Measurements from ENCODE around the gene EHD1. TPM values are rescaled to one million over a fixed set of nuclear protein-coding genes. Genes with fewer than 3 reads are reported as not detected.

EHD1 gene
- total and polyA plus RNA-seq, 2 donors (not counting 1 experiment from before 2014, with no cell fraction given), result 71.3 to 240 TPM

GRCh38 chr11:64839887-64840782 is 38.3 kb downstream of the EHD1 start:
- DNase-seq (ENCODE audit: low read depth in 2 of 2), result no peak
- Histone ChIP-seq H3K9me3 (ENCODE audit: control insufficient read depth, insufficient read depth, low read depth, low read length) (no peaks in the 10 kb centered on the region), H3K27me3 (ENCODE audit: control insufficient read depth, insufficient read depth, low read length) (no peaks in the 10 kb centered on the region), H3K4me1 (ENCODE audit: control insufficient read depth, extremely low read depth, insufficient read depth, low read length) (peaks cover 1% of the 10 kb centered on the region), H3K9ac (ENCODE audit: insufficient read depth, low read length) (no peak overlapping the region), H3K36me3 (ENCODE audit: control insufficient read depth, insufficient read depth, low read length) (no peaks in the 10 kb centered on the region), H3K4me3 (replicated peaks in 1 of 4; ENCODE audit: control extremely low read depth in 1 of 4, insufficient read depth in 1 of 4, low read depth in 3 of 4, low read length in 4 of 4) (no peak overlapping the region), H3K4me2 (ENCODE audit: extremely low read depth, insufficient read depth, low read length) (no peak overlapping the region), H3K27ac (ENCODE audit: insufficient read depth, low read length) (no peak overlapping the region), H2AFZ (ENCODE audit: low read length) (no peak overlapping the region), H3K79me2 (ENCODE audit: control insufficient read depth, insufficient read depth, low read length) (no peaks in the 10 kb centered on the region), H4K20me1 (ENCODE audit: control insufficient read depth, extremely low read depth, insufficient read depth, low read length) (no peaks in the 10 kb centered on the region)
- TF ChIP-seq CTCF (conservative IDR thresholded peaks at IDR 0.05 in 1 of 2, IDR thresholded peaks at IDR 0.05 in 1 of 2; ENCODE audit: low read depth in 1 of 2, low read length in 2 of 2) (no peak), EZH2 (IDR thresholded peaks at IDR 0.05; ENCODE audit: low read length, missing control alignments) (no peak)

- TF ChIP-seq EZH2 (IDR thresholded peaks at IDR 0.05; ENCODE audit: low read length, missing control alignments) (no peak), CTCF (conservative IDR thresholded peaks at IDR 0.05 in 1 of 2, IDR thresholded peaks at IDR 0.05 in 1 of 2; ENCODE audit: low read depth in 1 of 2, low read length in 2 of 2) (no peak)
- no peaks in the 10 kb centered on the region for H3K27me3 ChIP-seq (ENCODE audit: control insufficient read depth, insufficient read depth, low read length)
- no peak overlapping the region for H3K9ac ChIP-seq (ENCODE audit: insufficient read depth, low read length)
- no peaks in the 10 kb centered on the region for H4K20me1 ChIP-seq (ENCODE audit: control insufficient read depth, extremely low read depth, insufficient read depth, low read length)
- H3K79me2 ChIP-seq (ENCODE audit: control insufficient read depth, insufficient read depth, low read length), result no peaks in the 10 kb centered on the region
- H3K4me2 ChIP-seq (ENCODE audit: extremely low read depth, insufficient read depth, low read length), result no peak overlapping the region
- H3K36me3 ChIP-seq (ENCODE audit: control insufficient read depth, insufficient read depth, low read length), result no peaks in the 10 kb centered on the region
- H3K27ac ChIP-seq (ENCODE audit: insufficient read depth, low read length), result no peak overlapping the region
- DNase-seq (ENCODE audit: low read depth in 2 of 2), result no peak
- no peaks in the 10 kb centered on the region for H3K4me1 ChIP-seq (ENCODE audit: control insufficient read depth, extremely low read depth, insufficient read depth, low read length)
- no peak overlapping the region for H3K4me3 ChIP-seq (replicated peaks in 1 of 4; ENCODE audit: control extremely low read depth in 1 of 4, insufficient read depth in 1 of 4, low read depth in 3 of 4, low read length in 4 of 4)
- H3K9me3 ChIP-seq (ENCODE audit: control insufficient read depth, insufficient read depth, low read depth, low read length), result no peaks in the 10 kb centered on the region
- H2AFZ ChIP-seq (ENCODE audit: low read length), result no peak overlapping the region
Observed at GRCh38 chr11:64839335-64839734, 39.1 kb downstream of the EHD1 start.

- H3K27ac ChIP-seq (ENCODE audit: insufficient read depth, low read length), result no peak overlapping the region
- H3K9ac ChIP-seq (ENCODE audit: insufficient read depth, low read length), result no peak overlapping the region
- TF ChIP-seq CTCF (conservative IDR thresholded peaks at IDR 0.05 in 1 of 2, IDR thresholded peaks at IDR 0.05 in 1 of 2; ENCODE audit: low read depth in 1 of 2, low read length in 2 of 2) (no peak), EZH2 (IDR thresholded peaks at IDR 0.05; ENCODE audit: low read length, missing control alignments) (no peak)
- no peak overlapping the region for H3K4me2 ChIP-seq (ENCODE audit: extremely low read depth, insufficient read depth, low read length)
- no peaks in the 10 kb centered on the region for H3K27me3 ChIP-seq (ENCODE audit: control insufficient read depth, insufficient read depth, low read length)
- no peak overlapping the region for H3K4me3 ChIP-seq (replicated peaks in 1 of 4; ENCODE audit: control extremely low read depth in 1 of 4, insufficient read depth in 1 of 4, low read depth in 3 of 4, low read length in 4 of 4)
- no peaks in the 10 kb centered on the region for H3K36me3 ChIP-seq (ENCODE audit: control insufficient read depth, insufficient read depth, low read length)
- no peaks in the 10 kb centered on the region for H3K4me1 ChIP-seq (ENCODE audit: control insufficient read depth, extremely low read depth, insufficient read depth, low read length)
- no peaks in the 10 kb centered on the region for H3K79me2 ChIP-seq (ENCODE audit: control insufficient read depth, insufficient read depth, low read length)
- no peak for DNase-seq (ENCODE audit: low read depth in 2 of 2)
- H3K9me3 ChIP-seq (ENCODE audit: control insufficient read depth, insufficient read depth, low read depth, low read length), result no peaks in the 10 kb centered on the region
- H2AFZ ChIP-seq (ENCODE audit: low read length), result no peak overlapping the region
- H4K20me1 ChIP-seq (ENCODE audit: control insufficient read depth, extremely low read depth, insufficient read depth, low read length), result no peaks in the 10 kb centered on the region
Observed at GRCh38 chr11:64838600-64839334, 39.7 kb downstream of the EHD1 start.

All from fibroblast of lung (primary cell).